ELF-1 (cell line): Measurements from ENCODE around the gene PLET1.

Experiments
- DNase-seq: peaks from one replicate; pipeline ENCODE4 v3.0.0-alpha.2; 2016; ENCODE audit warnings: low read depth, low spot score

PLET1 gene

DNA sequence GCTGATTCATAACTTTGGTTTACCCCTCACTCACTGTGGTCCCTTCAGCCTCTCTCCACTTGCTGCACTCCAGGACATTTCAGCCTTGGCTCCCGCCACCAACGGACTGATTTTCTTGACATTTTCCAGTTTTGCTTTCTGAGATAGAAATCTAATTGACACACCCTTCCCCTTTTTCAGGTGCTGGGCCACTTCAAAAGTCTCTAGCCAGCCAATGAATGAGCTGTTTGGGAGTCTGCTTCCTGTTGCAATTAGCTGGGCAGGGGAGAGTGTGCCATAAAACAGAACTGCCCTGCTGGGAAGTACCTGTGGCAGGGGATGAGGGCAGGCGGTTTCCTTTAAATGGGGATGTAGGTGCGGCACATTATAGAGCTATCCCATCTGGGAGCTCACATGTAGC, 21.1 kb upstream of the PLET1 start:
- DNase-seq = no peak

DNA sequence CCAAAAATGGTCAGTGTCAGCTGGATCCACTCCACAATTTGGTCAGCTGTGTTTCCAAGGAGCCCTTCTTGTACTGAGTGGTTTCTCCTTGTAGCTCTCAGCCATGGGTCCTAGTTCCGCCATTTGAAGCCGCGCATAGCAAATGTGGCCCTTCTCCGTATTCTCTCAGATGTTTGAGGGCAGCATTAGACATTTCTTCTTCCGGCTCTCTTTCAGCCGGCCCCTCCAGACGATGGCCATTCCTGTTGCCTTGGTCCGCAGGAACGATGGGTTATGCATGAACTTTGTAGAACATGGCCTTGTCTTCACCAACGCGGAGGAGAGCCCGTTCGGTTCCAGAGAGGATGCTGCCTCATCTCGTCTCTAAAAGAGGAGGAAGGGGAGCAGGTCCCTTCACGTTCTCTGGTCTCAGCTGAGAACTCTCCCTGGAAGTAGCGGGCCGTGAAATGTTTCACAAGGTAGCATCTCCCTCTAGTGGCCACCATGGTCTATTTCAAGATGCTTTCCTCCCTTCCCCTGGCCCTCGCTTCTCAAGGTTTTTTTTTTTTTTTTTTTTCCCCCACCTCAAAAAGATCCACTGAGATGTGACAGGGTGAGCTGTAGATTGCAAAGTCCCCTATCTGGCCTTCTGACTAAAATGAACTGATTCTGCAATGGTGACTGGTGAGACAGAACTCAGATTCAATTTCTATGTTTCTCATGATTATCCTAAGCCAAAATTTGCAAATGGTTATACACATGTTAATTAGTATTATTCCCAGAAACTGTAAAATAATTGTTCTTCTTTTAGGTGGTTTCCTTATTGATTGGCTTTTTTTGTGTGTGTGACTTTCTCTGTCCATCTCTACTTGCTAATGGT, 19.8 kb upstream of the PLET1 start:
- peak; percentile 83 for DNase-seq

DNA sequence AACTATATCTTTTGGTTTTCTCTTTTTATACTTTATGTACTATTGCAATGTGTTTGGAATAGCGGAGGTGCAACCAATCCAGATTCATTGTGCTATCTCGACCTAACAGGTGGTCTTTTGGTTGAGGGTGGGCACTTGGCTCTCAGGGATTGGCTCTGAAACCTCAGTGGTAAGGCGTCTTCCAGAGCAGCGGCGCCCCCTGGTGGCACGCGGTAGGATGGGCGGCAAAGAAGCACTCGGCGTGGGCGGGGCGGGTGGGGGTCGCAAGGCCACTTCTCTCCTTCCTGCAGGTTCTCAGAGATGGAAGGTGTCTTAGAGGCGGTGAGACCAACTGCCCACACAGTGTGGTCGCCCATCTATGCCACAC, 19.2 kb upstream of the PLET1 start:
- DNase-seq = peak; percentile 79

DNA sequence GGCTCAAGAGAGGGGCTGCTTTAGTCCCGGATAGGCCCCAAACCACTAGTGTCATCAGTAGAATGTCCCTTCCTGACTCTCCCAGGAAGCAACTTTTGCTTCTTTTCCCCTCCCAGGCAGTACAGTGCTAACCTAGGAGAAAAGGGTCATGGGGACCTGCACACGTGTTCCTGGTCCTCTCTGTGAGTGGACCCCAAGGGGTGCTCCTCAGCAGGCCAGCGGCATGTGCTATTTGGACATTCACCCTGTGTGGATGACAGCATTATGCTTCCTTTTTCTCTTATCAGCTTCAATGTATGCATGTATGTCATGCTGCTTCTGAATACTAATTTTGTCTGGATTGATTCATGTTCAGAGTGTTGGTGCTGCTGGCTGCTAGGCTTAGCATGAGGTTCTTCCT, 18.1 kb upstream of the PLET1 start:
- DNase-seq = no peak

DNA sequence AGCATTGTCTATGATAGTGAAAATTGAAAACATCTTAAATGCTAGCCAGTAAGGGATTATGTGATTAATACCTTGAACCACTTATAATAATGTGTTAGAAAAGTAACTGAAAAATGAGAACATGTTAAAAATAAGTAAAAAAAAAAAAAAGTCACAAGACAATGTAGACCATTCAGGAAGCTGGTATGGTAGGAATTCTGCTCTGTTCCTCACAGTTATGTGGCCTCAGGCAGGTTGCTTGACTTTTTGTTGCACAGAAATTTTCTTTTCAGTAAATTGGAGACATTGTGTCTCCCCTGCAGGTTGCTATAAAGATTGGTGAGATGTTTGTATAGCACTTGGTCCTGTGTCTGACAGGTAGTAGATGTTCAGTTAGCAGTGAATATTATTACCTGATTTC, 17.3 kb upstream of the PLET1 start:
- DNase-seq = no peak

DNA sequence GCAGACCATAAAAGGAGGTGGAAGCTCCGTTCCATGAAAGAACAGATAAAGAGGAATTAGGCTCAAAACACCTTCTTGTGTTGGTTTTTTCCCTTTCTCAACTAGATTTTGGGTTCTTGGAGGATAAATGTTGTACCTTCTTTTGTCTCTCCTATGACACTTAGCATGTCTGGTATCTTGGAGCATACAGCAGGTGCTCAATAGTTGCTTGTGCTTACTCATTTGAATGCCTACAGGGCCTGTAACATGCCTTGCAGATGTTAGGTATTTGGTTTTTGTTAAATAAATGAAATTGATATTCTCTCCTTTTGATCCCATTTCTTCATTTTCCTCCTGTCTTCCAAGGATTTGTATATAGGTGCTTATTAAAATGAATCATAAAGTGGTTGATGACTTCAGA, 16.4 kb upstream of the PLET1 start:
- DNase-seq = no peak

DNA sequence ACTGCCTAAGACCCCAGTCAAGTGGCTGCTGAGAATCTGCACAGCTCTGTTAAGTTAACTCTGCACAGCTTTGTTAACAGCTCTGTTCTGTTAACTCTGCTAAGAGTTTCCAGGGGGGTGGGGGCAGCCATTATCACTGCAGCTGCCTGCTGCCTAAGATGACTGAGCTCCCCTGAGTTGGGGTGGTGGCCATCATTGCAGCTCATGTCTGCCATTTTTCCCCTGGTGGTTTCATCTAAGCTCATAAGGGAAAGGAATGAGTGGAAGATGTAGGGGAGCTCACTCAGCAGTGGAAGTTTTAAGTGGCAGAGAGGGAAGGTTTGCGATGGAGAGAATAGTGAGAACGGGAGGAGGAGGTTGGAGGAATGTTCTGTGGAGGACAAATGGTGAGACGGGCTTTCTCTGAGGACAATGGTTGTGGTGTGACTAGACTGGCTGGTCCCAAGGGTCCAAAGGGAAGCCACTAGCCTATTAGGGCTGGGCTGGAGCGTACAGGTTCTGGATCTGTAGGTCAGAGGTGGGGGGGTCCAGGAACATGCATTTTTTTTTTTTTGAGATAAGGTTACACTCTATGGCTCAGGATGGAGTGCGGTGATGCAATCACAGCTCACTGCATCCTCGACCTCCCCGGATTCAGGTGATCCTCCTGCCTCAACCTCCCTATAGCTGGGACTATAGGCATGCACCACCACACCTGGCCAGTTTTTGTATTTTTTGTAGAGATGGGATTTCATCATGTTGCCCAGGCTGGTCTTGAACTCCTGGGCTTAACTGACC, 13.5 kb upstream of the PLET1 start:
- no peak for DNase-seq

DNA sequence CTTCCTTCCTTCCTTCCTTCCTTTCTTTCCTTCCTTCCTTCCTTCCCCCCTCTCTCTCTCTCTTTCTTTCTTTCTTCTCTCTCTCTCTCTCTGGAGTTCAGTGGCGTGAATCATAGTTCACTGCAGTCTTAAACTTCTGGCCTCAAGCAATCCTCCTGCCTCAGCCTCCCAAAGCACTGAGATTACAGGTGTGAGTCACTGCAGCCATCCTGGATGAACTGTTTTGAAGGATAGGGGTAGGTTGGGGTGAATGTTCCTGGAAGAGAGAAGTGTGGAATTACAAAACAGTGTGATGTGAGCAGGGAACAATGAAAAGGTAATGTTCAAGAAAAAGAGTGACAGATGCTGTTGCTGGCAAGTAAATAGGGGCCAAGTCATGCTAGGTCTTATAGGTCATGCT, 12.4 kb upstream of the PLET1 start:
- no peak for DNase-seq

DNA sequence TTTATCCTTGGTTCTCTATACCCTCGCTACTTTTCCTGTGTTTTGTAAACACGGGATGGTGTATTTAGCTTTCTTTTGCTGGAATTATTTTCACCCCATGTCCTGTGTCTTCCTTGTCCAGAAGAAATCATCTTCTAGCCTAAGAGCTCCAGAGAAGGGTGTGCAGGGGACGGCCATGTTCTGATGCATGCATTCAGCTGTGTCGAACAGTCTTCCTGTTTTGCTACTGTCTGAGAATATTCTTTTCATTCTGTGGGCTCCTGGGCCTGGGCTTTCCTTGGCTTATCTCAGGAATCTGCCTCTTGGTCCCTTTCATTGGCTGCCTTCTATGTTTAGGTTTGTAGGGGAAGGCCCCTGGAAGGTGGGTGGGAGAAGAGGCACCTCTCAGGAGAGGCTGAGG, 10.6 kb upstream of the PLET1 start:
- DNase-seq = no peak

DNA sequence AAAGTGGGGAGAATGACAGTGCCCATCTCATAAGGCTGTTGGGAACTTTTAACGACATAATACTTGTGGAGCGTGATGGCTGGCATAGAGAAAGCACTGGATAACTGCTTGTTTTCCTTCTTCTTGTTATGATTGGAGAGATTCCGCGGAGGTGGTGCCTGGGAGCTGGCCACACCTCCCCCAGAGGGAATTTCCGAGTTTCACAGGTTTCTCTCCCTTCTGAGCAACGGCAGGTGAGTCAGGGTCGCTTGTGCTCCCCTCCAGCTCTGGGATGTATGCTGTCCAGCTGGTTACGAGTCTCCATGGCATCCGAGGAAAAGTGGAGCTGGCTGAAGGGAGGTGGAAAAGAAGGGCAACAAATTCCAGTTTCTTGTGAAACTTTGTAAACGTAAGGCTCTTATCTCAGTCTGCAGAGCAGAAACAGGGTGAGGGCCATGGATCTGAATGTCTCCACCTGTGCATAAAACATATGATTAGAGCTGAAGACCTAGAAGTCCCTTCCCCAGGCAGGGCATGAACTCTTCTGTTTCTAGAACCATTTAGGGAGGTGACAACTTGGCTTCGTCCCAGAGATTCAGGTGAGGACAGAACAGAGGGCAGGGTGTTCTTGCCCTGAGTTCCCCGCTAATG, 10.0 kb upstream of the PLET1 start:
- peak; percentile 63 for DNase-seq

DNA sequence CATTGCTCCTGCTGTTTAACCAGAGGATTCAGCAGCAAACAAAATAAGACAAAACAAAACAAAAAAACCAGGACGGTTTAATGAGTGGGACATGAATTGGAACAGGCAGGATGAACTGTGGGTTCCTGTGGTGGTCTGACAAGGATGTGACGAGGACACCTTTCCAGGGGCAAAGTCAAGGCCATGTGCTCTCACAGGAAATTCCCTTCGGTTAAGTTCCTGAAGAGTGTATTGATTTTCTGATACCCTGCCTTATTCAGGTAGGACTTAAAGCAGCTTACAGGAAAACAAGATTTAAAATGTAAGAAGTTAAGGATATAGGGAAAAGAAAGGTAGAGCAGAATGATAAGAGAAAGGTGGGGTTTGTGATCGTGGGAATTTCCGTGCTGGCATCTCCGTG, 8.5 kb upstream of the PLET1 start:
- no peak for DNase-seq

DNA sequence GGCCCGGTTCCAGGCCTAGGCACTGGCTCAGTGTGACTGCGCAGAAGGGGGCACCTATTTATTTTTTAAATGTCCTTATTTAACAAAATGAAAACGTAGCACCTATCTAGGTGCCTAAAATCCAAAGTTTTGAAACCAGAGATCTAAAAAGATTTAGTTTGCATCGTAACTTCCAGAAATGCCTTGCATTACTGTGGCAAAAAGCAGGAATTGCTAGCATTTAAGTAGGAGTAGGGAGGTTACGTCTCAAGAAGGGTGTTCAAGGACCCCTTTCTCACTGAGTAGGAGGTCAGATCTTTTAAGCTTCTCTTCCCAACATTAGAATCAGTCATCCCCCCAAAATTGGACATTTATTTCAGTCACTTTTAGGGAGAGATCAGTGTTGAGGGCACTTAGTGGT, 7.7 kb upstream of the PLET1 start:
- DNase-seq = no peak

DNA sequence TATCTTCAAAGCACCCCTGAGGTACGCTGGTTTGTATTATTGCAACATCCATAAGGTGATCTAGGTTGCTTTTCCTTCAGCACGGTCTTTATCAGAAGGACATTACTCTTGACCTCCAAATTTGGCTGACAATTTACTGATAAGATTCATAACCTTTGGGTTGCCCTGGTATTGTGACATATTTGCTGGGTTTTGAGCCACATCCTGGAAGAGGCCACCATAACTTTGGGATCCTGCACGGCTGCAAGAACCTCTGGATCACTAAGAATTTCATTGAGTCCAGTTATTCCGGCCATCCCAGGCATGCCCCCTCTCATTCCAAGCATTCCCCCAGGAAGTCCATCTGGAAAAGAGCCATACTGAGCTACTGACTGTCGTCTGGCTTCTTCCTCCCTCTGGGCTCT, 6.5 kb upstream of the PLET1 start:
- peak; percentile 15 for DNase-seq

DNA sequence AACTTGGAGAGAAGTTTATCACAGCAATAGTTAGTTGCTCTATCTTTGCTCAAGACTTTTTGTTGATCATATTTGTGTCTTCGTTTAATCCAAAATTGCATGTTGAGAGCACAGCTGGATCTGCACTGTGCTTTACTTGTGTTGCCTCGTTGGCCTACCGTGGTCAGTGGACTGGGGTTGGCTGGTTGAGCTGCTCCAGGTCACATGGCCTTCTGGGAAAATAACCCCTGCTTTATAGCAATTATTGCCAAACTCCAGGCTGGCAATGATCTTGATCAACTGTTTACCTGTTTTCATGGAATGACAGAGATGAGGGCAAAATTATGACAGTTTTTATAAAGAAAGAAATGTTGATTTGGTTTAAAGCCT, 5.7 kb upstream of the PLET1 start:
- no peak for DNase-seq

DNA sequence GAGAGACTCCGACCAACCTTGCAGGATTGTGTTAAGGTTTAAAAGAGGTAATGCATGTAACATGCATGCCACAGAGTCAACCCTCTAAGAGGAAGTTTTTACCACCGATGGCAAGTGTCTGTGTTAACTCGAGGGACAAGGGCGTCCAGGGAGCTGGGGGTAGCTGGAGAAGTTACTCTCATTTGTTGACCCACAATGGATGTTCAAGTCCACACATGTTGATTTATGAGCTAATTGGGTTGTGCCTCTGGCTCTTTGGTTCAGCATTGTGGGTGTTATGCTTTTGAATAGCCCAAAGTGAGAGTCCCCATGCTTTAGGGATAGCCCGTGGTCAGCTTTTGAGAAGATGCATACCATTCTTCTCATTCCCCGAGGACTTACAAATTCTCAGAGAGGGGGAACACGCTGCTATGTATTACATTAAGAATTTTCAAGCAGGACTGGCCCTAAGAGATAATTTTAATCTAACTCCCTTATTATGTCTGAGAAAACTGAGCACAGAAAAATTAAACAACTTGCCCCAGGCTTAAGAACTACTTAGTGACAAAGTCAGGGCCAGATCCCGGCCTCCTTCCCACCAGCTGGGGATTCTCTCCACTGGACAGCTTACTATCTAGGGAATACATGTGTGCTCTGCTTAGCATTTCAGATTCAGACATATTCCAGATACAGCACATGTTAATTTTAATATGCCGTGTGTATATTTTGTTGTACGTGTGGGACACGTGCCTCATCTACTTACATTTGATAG, 5.2 kb upstream of the PLET1 start:
- no peak for DNase-seq

DNA sequence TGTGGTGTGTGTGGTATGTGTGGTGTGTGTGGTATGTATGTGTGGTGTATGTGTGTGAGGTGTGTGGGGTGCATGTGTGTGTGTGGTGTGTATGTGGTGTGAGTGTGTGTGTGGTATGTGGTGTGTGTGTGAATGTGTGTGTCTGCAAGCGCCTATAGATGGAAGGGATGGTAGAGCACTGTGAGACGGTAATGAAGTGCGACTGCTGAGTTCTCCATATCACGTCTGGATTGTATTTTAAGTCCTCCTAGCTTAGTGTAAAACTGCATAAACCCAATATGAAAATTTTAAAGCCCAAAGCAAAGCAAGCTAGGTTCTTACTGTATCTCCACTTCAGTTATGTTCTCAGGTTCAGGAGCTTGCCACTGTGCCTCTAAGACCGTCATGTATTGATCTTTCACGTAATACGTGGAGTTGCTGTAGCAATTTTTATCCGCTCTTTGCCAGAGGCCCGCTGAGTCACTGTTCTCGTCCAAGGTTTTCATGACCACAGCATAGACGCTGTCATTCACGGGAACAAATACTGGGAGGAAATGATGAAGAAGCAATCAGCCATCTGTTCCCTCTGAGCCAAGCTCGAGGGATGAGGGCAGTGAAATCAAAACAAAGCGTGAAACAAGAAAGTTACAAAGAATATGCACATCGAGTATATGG, 5.5 kb downstream of the PLET1 start:
- DNase-seq = no peak

DNA sequence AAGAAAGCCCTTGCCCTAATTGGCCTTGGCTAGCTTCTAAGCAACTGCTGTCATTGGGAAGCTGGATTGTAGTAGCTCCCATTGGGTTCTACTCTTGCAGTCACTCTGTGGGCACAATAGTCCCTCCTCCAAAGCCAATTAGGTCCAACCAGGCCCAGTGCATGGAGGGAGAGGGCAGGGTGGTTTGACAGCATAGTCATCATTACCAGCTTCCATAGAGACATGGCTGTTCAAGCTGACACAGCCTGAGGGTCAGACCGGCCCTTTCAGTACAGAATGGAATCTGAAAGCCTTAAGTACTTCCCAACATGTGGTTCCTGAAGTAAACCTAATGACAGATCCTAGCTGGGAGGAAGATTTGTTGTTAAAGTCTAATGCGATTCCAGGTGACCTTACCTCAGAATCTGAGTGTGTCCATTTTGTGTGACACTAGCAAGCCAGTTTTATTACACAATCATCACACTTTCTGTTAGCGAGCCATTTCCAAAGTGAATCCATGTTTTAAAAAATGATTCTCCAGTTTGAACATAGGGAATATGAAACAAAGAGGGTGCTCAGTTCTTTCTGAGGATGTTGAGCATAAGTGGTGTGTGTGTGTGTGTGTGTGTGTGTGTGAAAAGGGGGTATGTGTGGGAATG, 6.9 kb downstream of the PLET1 start:
- DNase-seq = peak; percentile 80

DNA sequence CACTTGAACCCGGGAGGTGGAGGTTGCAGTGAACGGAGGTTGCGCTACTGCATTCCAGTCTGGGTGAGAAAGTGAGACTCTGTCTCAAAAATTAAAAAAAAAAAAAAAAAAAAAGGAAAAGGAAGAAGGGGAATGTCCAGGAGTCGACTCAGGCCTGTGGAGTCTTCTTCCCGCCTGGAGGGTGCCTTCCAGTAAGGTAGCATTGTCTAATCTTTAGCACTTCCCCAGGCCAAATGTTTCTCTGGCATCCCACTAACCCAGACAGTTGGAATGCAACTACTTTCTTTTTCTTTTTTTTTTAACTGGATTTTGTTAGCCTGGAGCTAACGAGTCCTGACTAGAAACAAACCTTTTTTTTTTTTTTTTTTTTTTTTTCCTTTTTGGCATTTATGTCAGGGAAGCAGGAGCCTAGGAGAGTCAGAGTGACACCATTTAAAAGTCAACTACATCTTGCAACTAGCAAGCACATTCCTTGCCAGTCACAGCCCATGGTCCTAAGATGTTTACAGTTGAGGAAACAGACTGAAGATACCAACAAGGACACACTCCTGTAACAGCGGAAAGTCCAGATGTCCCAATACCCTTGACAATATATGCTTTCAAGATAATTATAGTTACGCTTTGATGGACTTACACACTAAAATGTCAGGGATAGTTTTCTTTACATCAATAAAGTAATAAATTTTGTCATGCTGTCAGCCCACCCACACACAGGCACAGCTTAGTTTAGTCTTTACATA, 10.6 kb downstream of the PLET1 start:
- peak; percentile 80 for DNase-seq

DNA sequence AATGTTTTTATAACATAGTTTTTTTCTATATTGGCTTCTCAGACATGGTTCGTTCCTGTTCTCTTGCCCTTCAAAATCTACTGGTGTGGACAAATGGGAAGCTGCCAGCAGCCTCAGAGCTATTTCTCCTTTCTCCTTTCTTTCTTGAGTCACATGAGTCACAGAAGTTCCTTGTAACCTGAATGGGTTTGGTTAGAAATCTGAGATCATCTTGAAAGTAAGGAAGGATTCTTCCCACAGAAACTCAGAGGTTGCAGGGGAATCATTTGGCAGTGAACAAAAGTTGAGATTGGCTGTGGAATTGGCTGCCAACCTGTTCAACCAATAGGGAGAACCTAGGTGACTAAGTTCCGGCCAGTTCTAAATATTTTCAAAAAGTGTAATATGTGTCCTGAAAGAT, 12.5 kb downstream of the PLET1 start:
- no peak for DNase-seq

DNA sequence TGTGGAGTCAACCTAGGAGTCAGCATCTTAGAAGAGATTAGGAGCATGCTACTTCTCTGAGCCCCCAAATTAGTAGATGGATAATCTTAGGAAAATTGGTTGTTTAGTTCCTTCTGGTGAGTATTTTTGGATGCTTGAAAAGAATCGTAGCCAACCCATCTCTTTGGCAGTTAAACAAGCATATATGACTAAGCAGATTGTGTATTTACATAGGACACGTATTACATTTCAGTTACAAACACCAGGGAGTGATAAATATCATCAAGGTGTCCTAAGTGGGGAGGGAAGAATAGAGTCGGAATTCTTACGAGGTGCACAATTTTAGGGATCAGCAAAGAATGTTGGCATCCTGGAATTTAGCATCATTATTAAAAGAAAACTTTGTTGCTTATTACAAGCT, 13.5 kb downstream of the PLET1 start:
- no peak for DNase-seq
